Subcutaneous abdominal adipose tissue (tissue), 5 donors: Measurements from ENCODE around the gene GALNT5.

Experiments used
- H3K27ac ChIP-seq: one replicate; pipeline ENCODE4 v1.7.0; 2013; ENCODE audit warnings: low read depth, mild to moderate bottlenecking, inconsistent platforms, low read length, moderate library complexity
- H3K27me3 ChIP-seq, 5 donors: one replicate each; pipeline ENCODE4 v1.7.0; 2013; ENCODE audit warnings: low read length in 5 of 5, inconsistent platforms in 1 of 5; ENCODE audit not compliant: control insufficient read depth in 5 of 5, insufficient read depth in 4 of 5
- H3K36me3 ChIP-seq, 5 donors: one replicate each; pipeline ENCODE4 v1.7.0; 2013; ENCODE audit warnings: low read length in 5 of 5; ENCODE audit not compliant: control insufficient read depth in 5 of 5, insufficient read depth in 5 of 5
- H3K4me1 ChIP-seq, 5 donors: one replicate each; pipeline ENCODE4 v1.7.0; 2013; ENCODE audit warnings: low read length in 5 of 5, mild to moderate bottlenecking in 3 of 5, moderate library complexity in 1 of 5; ENCODE audit not compliant: control insufficient read depth in 5 of 5, insufficient read depth in 5 of 5
- H3K4me3 ChIP-seq, 5 donors: one replicate each; pipeline ENCODE4 v1.7.0; 2013; ENCODE audit warnings: low read length in 5 of 5, low read depth in 1 of 5
- H3K9ac ChIP-seq, 5 donors: one replicate each; pipeline ENCODE4 v1.7.0; 2013; ENCODE audit warnings: low read length in 5 of 5, mild to moderate bottlenecking in 4 of 5, moderate library complexity in 3 of 5
- H3K9me3 ChIP-seq, 5 donors: one replicate each; pipeline ENCODE4 v1.7.0; 2013; ENCODE audit warnings: low read length in 5 of 5; ENCODE audit not compliant: control insufficient read depth in 5 of 5
- donor health status: healthy.
- donor health status: healthy.
- donor health status: healthy.
- donor health status: healthy.
- donor health status: healthy.

GALNT5 gene

DNA sequence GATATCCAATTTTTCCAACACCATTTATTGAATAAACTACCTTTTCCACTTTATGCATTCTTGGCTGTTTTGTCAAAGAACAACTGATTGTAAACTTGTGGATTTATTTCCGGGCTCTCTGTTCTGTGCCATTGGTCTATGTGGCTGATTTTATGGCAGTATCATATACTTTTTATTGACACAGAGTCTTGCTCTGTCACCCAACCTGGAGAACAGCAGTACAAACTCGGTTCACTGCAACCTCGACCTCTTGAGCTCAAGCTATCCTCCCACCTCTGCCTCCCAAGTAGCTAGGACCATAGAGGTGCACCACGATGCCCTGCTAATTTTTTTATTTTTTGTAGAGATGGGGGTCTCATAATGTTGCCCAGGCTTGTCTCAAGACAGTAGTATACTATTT is 6.7 kb upstream of the GALNT5 start:
- Histone ChIP-seq H3K36me3 (no peaks in the 10 kb centered on the region), H3K4me3 (no peak overlapping the region), H3K9ac (no peak overlapping the region), H3K4me1 (no peaks in the 10 kb centered on the region), H3K9me3 (no peaks in the 10 kb centered on the region), H3K27me3 (no peaks in the 10 kb centered on the region), H3K27ac (no peak overlapping the region)

DNA sequence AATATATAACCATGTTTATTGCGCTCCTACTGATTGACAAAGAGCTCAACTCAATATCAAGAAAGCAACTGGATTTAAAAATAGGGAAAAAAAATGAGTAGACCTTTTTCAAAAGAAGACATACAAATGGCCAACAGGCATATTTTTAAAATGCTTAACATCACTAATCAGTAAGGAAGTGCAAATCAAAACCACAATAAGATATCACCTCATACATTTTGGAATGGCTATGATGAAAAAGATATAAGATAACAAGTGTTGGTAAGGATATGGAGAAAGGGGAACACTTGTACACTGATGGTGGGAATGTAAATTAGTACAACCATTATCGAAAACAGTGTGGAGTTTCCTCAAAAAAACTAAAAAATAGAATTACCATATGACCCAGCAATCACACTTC is 5.6 kb upstream of the GALNT5 start:
- no peaks in the 10 kb centered on the region for H3K36me3 ChIP-seq

DNA sequence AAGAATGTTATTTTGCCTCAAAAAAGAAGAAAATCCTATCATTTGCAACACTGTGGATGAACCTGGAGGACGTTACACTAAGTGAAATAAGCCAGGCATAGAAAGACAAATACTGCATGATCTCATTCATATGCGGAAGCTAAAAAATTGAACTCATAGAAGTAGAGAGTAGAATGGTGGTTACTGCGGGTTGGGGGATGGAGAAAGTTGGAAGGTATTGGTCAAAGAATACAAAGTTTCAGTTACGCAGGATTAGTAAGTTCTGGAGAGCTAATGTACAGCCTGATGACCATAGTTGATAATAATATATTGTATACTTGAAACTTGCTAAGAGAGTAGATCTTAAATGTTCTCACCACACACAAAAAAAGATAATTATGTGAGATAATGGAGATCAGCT is 5.0 kb upstream of the GALNT5 start:
- peaks cover 0 to 4% (median 4%) of the 10 kb centered on the region in 5 donors for H3K4me1 ChIP-seq
- H3K27me3 ChIP-seq: no peaks in the 10 kb centered on the region
- H3K27ac ChIP-seq: no peak overlapping the region
- no peaks in the 10 kb centered on the region for H3K36me3 ChIP-seq
- H3K9ac ChIP-seq: no peak overlapping the region
- H3K9me3 ChIP-seq: no peaks in the 10 kb centered on the region
- H3K4me3 ChIP-seq: no peak overlapping the region

More for the DNA sequence above, 5.6 kb upstream of the GALNT5 start:
- H3K4me3 ChIP-seq: no peak overlapping the region
- H3K27me3 ChIP-seq: no peaks in the 10 kb centered on the region
- no peaks in the 10 kb centered on the region for H3K9me3 ChIP-seq
- H3K4me1 ChIP-seq: no peaks in the 10 kb centered on the region
- H3K27ac ChIP-seq: no peak overlapping the region
- H3K9ac ChIP-seq: no peak overlapping the region

GRCh38 chr2:157254041-157254440 is 3.5 kb upstream of the GALNT5 start:
- H3K9me3 ChIP-seq: no peaks in the 10 kb centered on the region
- H3K9ac ChIP-seq: no peak overlapping the region
- no peaks in the 10 kb centered on the region for H3K27me3 ChIP-seq
- H3K27ac ChIP-seq: no peak overlapping the region
- H3K4me1 ChIP-seq: peaks cover 0 to 10% (median 9%) of the 10 kb centered on the region in 5 donors
- H3K4me3 ChIP-seq: no peak overlapping the region
- H3K36me3 ChIP-seq: no peaks in the 10 kb centered on the region

GRCh38 chr2:157255746-157256145 is 1.8 kb upstream of the GALNT5 start:
- Histone ChIP-seq H3K27me3 (no peaks in the 10 kb centered on the region), H3K36me3 (no peaks in the 10 kb centered on the region), H3K9ac (no peak overlapping the region), H3K4me3 (no peak overlapping the region), H3K4me1 (peaks cover 0 to 10% (median 9%) of the 10 kb centered on the region in 5 donors), H3K27ac (no peak overlapping the region), H3K9me3 (no peaks in the 10 kb centered on the region)

- Histone ChIP-seq H3K27ac (no peak overlapping the region), H3K4me1 (peaks cover 0 to 13% (median 10%) of the 10 kb centered on the region in 5 donors), H3K4me3 (no peak overlapping the region), H3K9me3 (no peaks in the 10 kb centered on the region), H3K36me3 (no peaks in the 10 kb centered on the region), H3K9ac (no peak overlapping the region), H3K27me3 (no peaks in the 10 kb centered on the region)
Measured at GRCh38 chr2:157256626-157257025, 879 bp upstream of the GALNT5 start.

GRCh38 chr2:157258520-157259326 is 1.2 kb downstream of the GALNT5 start:
- Histone ChIP-seq H3K4me3 (no peak overlapping the region), H3K36me3 (no peaks in the 10 kb centered on the region), H3K9ac (no peak overlapping the region), H3K9me3 (no peaks in the 10 kb centered on the region), H3K27ac (no peak overlapping the region), H3K4me1 (peaks cover 0 to 13% (median 10%) of the 10 kb centered on the region in 5 donors), H3K27me3 (no peaks in the 10 kb centered on the region)

DNA sequence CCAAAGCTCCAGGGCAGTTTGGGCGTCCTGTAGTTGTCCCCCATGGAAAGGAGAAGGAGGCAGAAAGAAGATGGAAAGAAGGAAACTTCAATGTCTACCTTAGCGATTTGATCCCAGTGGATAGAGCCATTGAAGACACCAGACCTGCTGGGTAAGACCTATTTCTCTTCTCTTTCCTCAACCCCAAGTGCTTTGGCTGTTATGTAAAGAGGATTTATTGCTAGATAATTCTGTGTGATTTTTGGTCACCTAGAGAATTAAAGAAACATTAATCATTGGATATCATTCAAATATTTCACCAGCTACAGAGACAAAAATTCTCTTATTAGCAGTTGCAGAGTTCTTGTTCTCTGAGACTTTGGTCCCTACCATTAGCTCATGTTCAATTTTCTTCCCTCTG is 1.9 kb downstream of the GALNT5 start:
- no peak overlapping the region for H3K9ac ChIP-seq
- no peak overlapping the region for H3K27ac ChIP-seq
- H3K36me3 ChIP-seq: no peaks in the 10 kb centered on the region
- no peaks in the 10 kb centered on the region for H3K27me3 ChIP-seq
- H3K4me3 ChIP-seq: no peak overlapping the region
- no peaks in the 10 kb centered on the region for H3K9me3 ChIP-seq
- H3K4me1 ChIP-seq: peaks cover 0 to 13% (median 10%) of the 10 kb centered on the region in 5 donors

- no peaks in the 10 kb centered on the region for H3K36me3 ChIP-seq
- peaks cover 0 to 13% (median 10%) of the 10 kb centered on the region in 5 donors for H3K4me1 ChIP-seq
- H3K27ac ChIP-seq: no peak overlapping the region
- H3K9ac ChIP-seq: no peak overlapping the region
- no peaks in the 10 kb centered on the region for H3K27me3 ChIP-seq
- H3K9me3 ChIP-seq: no peaks in the 10 kb centered on the region
- H3K4me3 ChIP-seq: no peak overlapping the region
Measured at GRCh38 chr2:157259960-157260359, 2.5 kb downstream of the GALNT5 start.

DNA sequence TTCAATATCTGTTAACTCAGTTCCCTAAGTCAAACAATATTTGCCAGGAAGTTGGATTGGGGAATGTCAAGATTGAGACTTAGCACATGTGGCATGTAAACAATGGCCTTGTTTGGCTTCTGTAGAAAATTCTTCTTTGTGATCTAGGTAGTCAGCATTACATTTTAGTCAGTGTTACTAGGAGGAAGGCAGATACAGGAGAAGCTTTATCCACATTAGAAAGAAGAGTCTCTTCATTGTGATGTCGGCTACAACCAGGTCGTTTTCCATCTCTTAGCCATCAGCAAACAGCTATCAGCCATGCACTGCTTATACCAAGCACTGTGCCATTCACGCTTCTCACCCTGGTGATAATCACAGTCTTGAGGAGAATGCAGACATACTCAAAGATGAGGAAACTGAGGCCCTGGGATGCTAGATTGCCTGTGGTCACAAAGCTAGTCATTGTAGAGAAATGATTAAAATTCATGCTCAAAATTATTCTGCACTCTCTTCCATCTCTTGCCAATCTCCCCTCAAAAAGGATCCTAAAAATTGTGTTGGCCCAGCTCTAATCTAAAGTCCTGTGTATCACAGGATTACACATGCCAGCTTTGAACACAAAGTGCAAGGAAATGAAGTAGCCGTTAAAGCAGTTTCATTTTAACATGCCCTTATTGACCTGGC is 3.2 kb downstream of the GALNT5 start:
- H3K27me3 ChIP-seq: no peaks in the 10 kb centered on the region
- H3K9ac ChIP-seq: no peak overlapping the region
- no peak overlapping the region for H3K27ac ChIP-seq
- H3K9me3 ChIP-seq: no peaks in the 10 kb centered on the region
- H3K4me3 ChIP-seq: no peak overlapping the region
- no peaks in the 10 kb centered on the region for H3K36me3 ChIP-seq
- peaks cover 0 to 13% (median 10%) of the 10 kb centered on the region in 5 donors for H3K4me1 ChIP-seq
